Esophagus muscularis mucosa (tissue), 4 donors: ENCODE data around the gene STATH. TPM values are rescaled to one million over a fixed set of nuclear protein-coding genes. Genes with fewer than 3 reads are reported as not detected.

ENCODE experiments used
- total RNA-seq, 4 donors: library from RNA; depleted of rRNA; stranded (reverse); fragments of >200 nt; gene quantifications; one replicate each; pipeline versions ENCODE4 v1.1.0 to v1.2.1, GENCODE V29; 2016

The STATH gene
- total RNA-seq, 4 donors from 2014 or later = not detected

Other genes starting within 250 kb of the STATH start
- under 1 TPM; 0.34 to 0.99 (median 0.47) TPM for gene SULT1B1, start 235.3 kb upstream of the STATH start, total RNA-seq
- not detected for gene SULT1E1, start 135.8 kb upstream of the STATH start, total RNA-seq
- not detected for gene CSN1S1, start 64.9 kb upstream of the STATH start, total RNA-seq
- gene CSN2, start 30.2 kb upstream of the STATH start, total RNA-seq = not detected
- gene HTN3, start 32.5 kb downstream of the STATH start, total RNA-seq = not detected
- not detected for gene HTN1, start 54.5 kb downstream of the STATH start, total RNA-seq
- gene PRR27, start 158.3 kb downstream of the STATH start, total RNA-seq = not detected
- under 1 TPM in 1 of 4 donors, not detected in 3; 0.66 TPM for gene ODAM, start 199.8 kb downstream of the STATH start, total RNA-seq
- gene FDCSP, start 230.2 kb downstream of the STATH start, total RNA-seq = not detected
- not detected for gene CSN3, start 246.6 kb downstream of the STATH start, total RNA-seq